Hepatocyte (in vitro differentiated cells): ENCODE measurements around the gene PARN. TPM values are rescaled to one million over a fixed set of nuclear protein-coding genes. Genes with fewer than 3 reads are reported as not detected.
A peak's percentile ranks its signal among the peaks of the same experiment; 100 is the strongest.

Source experiments
- DNase-seq: peaks from one replicate; pipeline ENCODE4 v3.0.0-alpha.2; 2016; ENCODE audit warnings: low spot score
- H2AFZ ChIP-seq: fragments of 200-600 bp; sonication (generic); 2 replicates; pipeline ENCODE4 v1.6.0; 2016; ENCODE audit warnings: antibody characterized with exemption, mild to moderate bottlenecking
- H3K27ac ChIP-seq: fragments of 200-600 bp; sonication (generic); 2 replicates; pipeline ENCODE4 v1.5.1; 2016; ENCODE audit warnings: mild to moderate bottlenecking
- H3K27me3 ChIP-seq: fragments of 200-600 bp; sonication (generic); 2 replicates; pipeline ENCODE4 v1.6.1; 2016
- H3K36me3 ChIP-seq: fragments of 200-600 bp; sonication (generic); replicated peaks from 2 replicates; pipeline ENCODE4 v1.5.1; 2016; ENCODE audit warnings: low read depth; ENCODE audit not compliant: insufficient read depth
- H3K4me1 ChIP-seq: fragments of 200-600 bp; sonication (generic); 2 replicates; pipeline ENCODE4 v1.5.1; 2016; ENCODE audit warnings: mild to moderate bottlenecking, moderate library complexity; ENCODE audit not compliant: insufficient read depth
- H3K4me2 ChIP-seq: fragments of 200-600 bp; sonication (generic); 2 replicates; pipeline ENCODE4 v1.6.0; 2016
- H3K4me3 ChIP-seq: fragments of 200-600 bp; sonication (generic); 2 replicates; pipeline ENCODE4 v1.5.1; 2016; ENCODE audit warnings: mild to moderate bottlenecking
- H3K79me2 ChIP-seq: fragments of 200-600 bp; sonication (generic); 2 replicates; pipeline ENCODE4 v1.6.0; 2017; ENCODE audit warnings: mild to moderate bottlenecking
- H3K9me2 ChIP-seq: fragments of 200-600 bp; sonication (generic); replicated peaks from 2 replicates; pipeline ENCODE4 v1.6.0; 2017; ENCODE audit warnings: mild to moderate bottlenecking; ENCODE audit not compliant: insufficient read depth
- H3K9me3 ChIP-seq: fragments of 200-600 bp; sonication (generic); 2 replicates; pipeline ENCODE4 v1.5.1; 2016; ENCODE audit warnings: low read depth, mild to moderate bottlenecking
- H4K20me1 ChIP-seq: fragments of 200-600 bp; sonication (generic); 2 replicates; pipeline ENCODE4 v1.6.0; 2016; ENCODE audit warnings: mild to moderate bottlenecking; ENCODE audit not compliant: insufficient read depth, poor library complexity, severe bottlenecking
- CTCF ChIP-seq: fragments of 200-600 bp; sonication (generic); IDR thresholded peaks from 2 replicates; pipeline ENCODE4 v1.5.1; 2016; ENCODE audit warnings: antibody characterized with exemption, mild to moderate bottlenecking; ENCODE audit not compliant: poor library complexity
- EZH2 ChIP-seq: fragments of 200-600 bp; sonication (generic); IDR thresholded peaks from 2 replicates; pipeline ENCODE4 v1.6.1; 2016; ENCODE audit warnings: antibody characterized with exemption, mild to moderate bottlenecking, borderline replicate concordance
- EZH2phosphoT487 ChIP-seq: fragments of 200-600 bp; sonication (generic); IDR thresholded peaks from one replicate; pipeline ENCODE4 v1.6.1; 2018; ENCODE audit warnings: antibody characterized with exemption, mild to moderate bottlenecking, low read depth, moderate library complexity; ENCODE audit not compliant: unreplicated experiment, severe bottlenecking
- WGBS: methylation state at CpG from one replicate; pipeline ENCODE4 v1.1.6; 2016; ENCODE audit warnings: low lambda C conversion rate; ENCODE audit errors: missing lambda C conversion rate; 5-methylcytosine and 5-hydroxymethylcytosine counted together
- polyA plus RNA-seq: library from polyadenylated mRNA; unstranded; fragments of >200 nt; fragmentation: Nextera tagmentation; extraction: Ambion mirVana; gene quantifications from 2 replicates; pipeline ENCODE4 v1.2.1, GENCODE V29; 2016
- total RNA-seq: library from RNA; depleted of rRNA; stranded (reverse); fragments of >200 nt; gene quantifications from 2 replicates; pipeline ENCODE4 v1.2.3, GENCODE V29; 2014

The PARN gene
- total and polyA plus RNA-seq, 2 experiments from 2014 or later: 23.7 to 35.6 TPM

DNA sequence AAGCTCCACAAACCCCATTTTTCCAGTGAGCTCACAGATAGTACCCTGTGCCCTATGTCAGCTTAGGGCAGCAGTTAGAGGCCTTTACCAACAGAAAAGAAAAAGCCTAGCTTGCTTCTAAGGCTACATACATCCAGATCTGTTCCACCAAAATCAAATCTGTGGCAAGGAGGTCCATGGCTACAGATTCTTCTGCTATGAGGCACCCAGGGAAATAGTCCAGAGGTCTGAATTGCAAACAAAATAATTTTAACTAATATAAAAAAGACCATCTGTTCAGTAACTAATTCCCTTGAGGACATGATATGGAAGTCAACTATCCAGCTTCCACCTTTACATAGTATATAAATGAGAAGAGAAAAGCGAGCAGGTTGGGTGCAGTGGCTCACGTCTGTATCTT, 129.3 kb downstream of the PARN start:
- H3K9me3 ChIP-seq: no peaks in the 10 kb centered on the region
- no peak overlapping the region for H3K27ac ChIP-seq
- no peak overlapping the region for H2AFZ ChIP-seq
- DNase-seq: no peak
- TF ChIP-seq EZH2: no peak
- TF ChIP-seq CTCF: no peak
- TF ChIP-seq EZH2phosphoT487: no peak
- H3K9me2 ChIP-seq: no peaks in the 10 kb centered on the region
- H3K4me1 ChIP-seq: peaks cover 43% of the 10 kb centered on the region
- 89% methylated on average over 2 of the region's 2 CpGs for WGBS
- no peak overlapping the region for H3K4me3 ChIP-seq
- H4K20me1 ChIP-seq: no peaks in the 10 kb centered on the region
- H3K36me3 ChIP-seq: no peaks in the 10 kb centered on the region
- H3K79me2 ChIP-seq: peaks cover 10% of the 10 kb centered on the region
- no peak overlapping the region for H3K4me2 ChIP-seq
- H3K27me3 ChIP-seq: no peaks in the 10 kb centered on the region

DNA sequence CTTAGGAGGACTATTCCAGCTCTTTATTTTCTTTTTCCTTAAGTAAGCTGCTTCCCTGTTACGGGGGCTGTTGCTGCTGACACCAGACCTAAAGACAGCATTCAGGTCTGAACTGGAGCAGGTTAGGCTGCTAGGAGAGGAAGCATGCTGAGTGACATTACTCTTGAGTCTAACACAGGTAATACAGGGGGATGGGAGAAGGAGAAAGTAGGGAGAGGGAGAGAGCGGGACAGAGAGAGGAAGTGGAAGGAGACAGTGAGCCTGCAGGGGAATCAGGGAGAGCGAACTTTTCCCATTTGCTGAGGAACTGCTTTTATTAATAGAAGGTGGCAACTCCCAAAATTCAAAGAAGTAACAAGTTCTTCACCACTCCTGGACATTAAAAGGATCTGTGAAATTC, 130.9 kb downstream of the PARN start:
- Histone ChIP-seq H3K4me3 (no peak overlapping the region), H3K36me3 (no peaks in the 10 kb centered on the region), H3K79me2 (peaks cover 10% of the 10 kb centered on the region), H4K20me1 (no peaks in the 10 kb centered on the region), H3K9me3 (no peaks in the 10 kb centered on the region), H3K27me3 (no peaks in the 10 kb centered on the region), H3K9me2 (no peaks in the 10 kb centered on the region), H3K4me1 (peaks cover 43% of the 10 kb centered on the region), H3K4me2 (no peak overlapping the region), H2AFZ (no peak overlapping the region), H3K27ac (peak overlapping the region; percentile 67)
- no peak for TF ChIP-seq EZH2phosphoT487
- no peak for TF ChIP-seq CTCF
- TF ChIP-seq EZH2: no peak
- 85% methylated on average over 3 of the region's 3 CpGs for WGBS
- no peak for DNase-seq

- Histone ChIP-seq H3K4me1 (peaks cover 36% of the 10 kb centered on the region), H3K4me3 (no peak overlapping the region), H3K9me3 (no peaks in the 10 kb centered on the region), H3K27me3 (no peaks in the 10 kb centered on the region), H2AFZ (no peak overlapping the region), H3K4me2 (peak overlapping the region; percentile 19), H3K79me2 (peaks cover 11% of the 10 kb centered on the region), H4K20me1 (no peaks in the 10 kb centered on the region), H3K27ac (peak overlapping the region; percentile 46), H3K36me3 (no peaks in the 10 kb centered on the region), H3K9me2 (no peaks in the 10 kb centered on the region)
- 65% methylated on average over 7 of the region's 7 CpGs for WGBS
- TF ChIP-seq EZH2: no peak
- no peak for TF ChIP-seq EZH2phosphoT487
- no peak for TF ChIP-seq CTCF
- DNase-seq: no peak
Measured at GRCh38 chr16:14497245-14498082, 132.6 kb downstream of the PARN start.
